HepG2 (cell line): Measurements from ENCODE around the gene PKMYT1. TPM values are rescaled to one million over a fixed set of nuclear protein-coding genes. Genes with fewer than 3 reads are reported as not detected.

Source experiments
- CEBPG ChIP-seq: IDR thresholded peaks from 2 replicates; pipeline ENCODE4 v1.6.1; 2016
- FIP1L1 ChIP-seq: fragments of 200-400 bp; formaldehyde crosslinking; IDR thresholded peaks from 2 replicates; pipeline ENCODE4 v1.6.1; 2018; ENCODE audit warnings: low read depth, mild to moderate bottlenecking, low read length, moderate library complexity, borderline replicate concordance; ENCODE audit not compliant: insufficient read depth
- HNF4G ChIP-seq, 2 experiments: sonication (generic) in 1 of 2; formaldehyde crosslinking in 1 of 2; IDR thresholded peaks; 2 replicates each; pipeline versions ENCODE4 v1.4.0 to v1.6.1; 2011 to 2020; ENCODE audit warnings: borderline replicate concordance in 2 of 2, low read depth in 2 of 2, mild to moderate bottlenecking in 2 of 2, low read length in 1 of 2, missing genetic modification reagents in 1 of 2, moderate library complexity in 1 of 2
- JARID2 ChIP-seq: sonication (generic); formaldehyde crosslinking; IDR thresholded peaks from 2 replicates; pipeline ENCODE4 v1.8.1; 2023; ENCODE audit warnings: missing genetic modification reagents, inconsistent platforms; ENCODE audit not compliant: insufficient replicate concordance
- JUNB ChIP-seq: sonication (generic); formaldehyde crosslinking; IDR thresholded peaks from 2 replicates; pipeline ENCODE4 v1.8.0; 2022; ENCODE audit warnings: missing genetic modification reagents, mild to moderate bottlenecking, borderline replicate concordance
- MED8 ChIP-seq: sonication (generic); formaldehyde crosslinking; IDR thresholded peaks from 2 replicates; pipeline ENCODE4 v1.8.1; 2023; ENCODE audit warnings: mild to moderate bottlenecking, missing genetic modification reagents; ENCODE audit not compliant: insufficient replicate concordance
- MTF1 ChIP-seq: sonication (generic); formaldehyde crosslinking; IDR thresholded peaks from 2 replicates; pipeline ENCODE4 v1.5.0; 2020; ENCODE audit warnings: missing genetic modification reagents
- MXI1 ChIP-seq: IDR thresholded peaks from 3 replicates; pipeline ENCODE4 v1.6.1; 2012; ENCODE audit warnings: low read depth, low read length, inconsistent platforms, borderline replicate concordance
- PHF21A ChIP-seq: sonication (generic); formaldehyde crosslinking; IDR thresholded peaks from 2 replicates; pipeline ENCODE4 v1.5.0; 2020; ENCODE audit warnings: mild to moderate bottlenecking, missing genetic modification reagents
- SIX4 ChIP-seq: sonication (generic); formaldehyde crosslinking; IDR thresholded peaks from 2 replicates; pipeline ENCODE4 v1.4.0; 2020; ENCODE audit warnings: missing genetic modification reagents
- TSC22D2 ChIP-seq: sonication (generic); formaldehyde crosslinking; IDR thresholded peaks from 2 replicates; pipeline ENCODE4 v1.5.1; 2020; ENCODE audit warnings: missing genetic modification reagents, mild to moderate bottlenecking, borderline replicate concordance
- ZNF121 ChIP-seq: sonication (generic); formaldehyde crosslinking; IDR thresholded peaks from 2 replicates; pipeline ENCODE4 v1.5.0; 2020; ENCODE audit warnings: mild to moderate bottlenecking, missing genetic modification reagents
- ZNF160 ChIP-seq: sonication (generic); formaldehyde crosslinking; IDR thresholded peaks from 2 replicates; pipeline ENCODE4 v1.8.0; 2022; ENCODE audit warnings: mild to moderate bottlenecking, inconsistent platforms, missing genetic modification reagents
- ZNF225 ChIP-seq: sonication (generic); formaldehyde crosslinking; IDR thresholded peaks from 2 replicates; pipeline ENCODE4 v1.4.0; 2020; ENCODE audit warnings: mild to moderate bottlenecking, missing genetic modification reagents
- ZNF737 ChIP-seq: sonication (generic); formaldehyde crosslinking; IDR thresholded peaks from 2 replicates; pipeline ENCODE4 v1.5.0; 2020; ENCODE audit warnings: missing genetic modification reagents, mild to moderate bottlenecking, borderline replicate concordance
- polyA plus RNA-seq, 8 experiments: library from polyadenylated mRNA; depleted of rRNA in 3 of 8; stranded (reverse) in 7 of 8; unstranded in 1 of 8; fragments of >200 nt; fragmentation: Illumina TruSeq in 4 of 8; extraction: Trizol in 4 of 8; gene quantifications; 2 replicates each; pipeline versions ENCODE4 v1.2.1 to v1.2.3, GENCODE V29; 2011 to 2016; ENCODE audit warnings: low read depth in 4 of 8, missing spikeins in 1 of 8, mixed read lengths in 1 of 8; ENCODE audit not compliant: insufficient read depth in 1 of 8
- total RNA-seq, 5 experiments: library from RNA; depleted of rRNA; stranded (reverse); fragments of >200 nt; fragmentation: Illumina TruSeq; extraction: Trizol; gene quantifications; 2 replicates each; pipeline ENCODE4 v1.2.3, GENCODE V29; 2016; ENCODE audit warnings: low read depth in 1 of 5
- TF ChIP-seq, protein P1 (sequence below), 2 experiments: IDR thresholded peaks; 2 replicates each; pipeline ENCODE4 v1.6.1; 2011 to 2012; ENCODE audit warnings: low read length in 2 of 2, borderline replicate concordance in 1 of 2, low read depth in 1 of 2, mild to moderate bottlenecking in 1 of 2, moderate library complexity in 1 of 2
- TF ChIP-seq, protein P2 (sequence below): sonication (generic); formaldehyde crosslinking; conservative IDR thresholded peaks from 2 replicates; pipeline ENCODE4 v1.4.0; 2020; ENCODE audit warnings: missing genetic modification reagents
- TF ChIP-seq, protein P3 (sequence below): sonication (generic); formaldehyde crosslinking; IDR thresholded peaks from 2 replicates; pipeline ENCODE4 v1.4.0; 2020; ENCODE audit warnings: missing genetic modification reagents
- TF ChIP-seq, protein P4 (sequence below): sonication (generic); formaldehyde crosslinking; IDR thresholded peaks from 2 replicates; pipeline ENCODE4 v1.8.0; 2022; ENCODE audit warnings: missing genetic modification reagents, mild to moderate bottlenecking, inconsistent platforms, borderline replicate concordance

Gene PKMYT1
- total and polyA plus RNA-seq, 2 of the 13 experiments (the other 11 are each of a cell fraction or from before 2014, with no cell fraction given): 7.0 to 27.8 TPM

DNA sequence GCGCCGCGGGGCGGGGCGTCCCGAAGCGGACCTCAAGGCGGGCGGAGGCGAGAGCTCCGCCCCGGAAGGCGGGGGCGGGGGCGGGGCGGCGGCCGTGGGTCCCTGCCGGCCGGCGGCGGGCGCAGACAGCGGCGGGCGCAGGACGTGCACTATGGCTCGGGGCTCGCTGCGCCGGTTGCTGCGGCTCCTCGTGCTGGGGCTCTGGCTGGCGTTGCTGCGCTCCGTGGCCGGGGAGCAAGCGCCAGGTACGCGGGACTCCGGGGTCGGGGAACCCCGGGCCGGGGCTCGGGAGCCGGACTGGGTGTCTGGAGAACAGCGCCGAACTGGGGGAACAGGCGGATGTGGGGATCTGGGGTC is 40.0 kb upstream of the PKMYT1 start, which contains the start of gene TNFRSF12A (continued):
- TF ChIP-seq, protein P1, sequence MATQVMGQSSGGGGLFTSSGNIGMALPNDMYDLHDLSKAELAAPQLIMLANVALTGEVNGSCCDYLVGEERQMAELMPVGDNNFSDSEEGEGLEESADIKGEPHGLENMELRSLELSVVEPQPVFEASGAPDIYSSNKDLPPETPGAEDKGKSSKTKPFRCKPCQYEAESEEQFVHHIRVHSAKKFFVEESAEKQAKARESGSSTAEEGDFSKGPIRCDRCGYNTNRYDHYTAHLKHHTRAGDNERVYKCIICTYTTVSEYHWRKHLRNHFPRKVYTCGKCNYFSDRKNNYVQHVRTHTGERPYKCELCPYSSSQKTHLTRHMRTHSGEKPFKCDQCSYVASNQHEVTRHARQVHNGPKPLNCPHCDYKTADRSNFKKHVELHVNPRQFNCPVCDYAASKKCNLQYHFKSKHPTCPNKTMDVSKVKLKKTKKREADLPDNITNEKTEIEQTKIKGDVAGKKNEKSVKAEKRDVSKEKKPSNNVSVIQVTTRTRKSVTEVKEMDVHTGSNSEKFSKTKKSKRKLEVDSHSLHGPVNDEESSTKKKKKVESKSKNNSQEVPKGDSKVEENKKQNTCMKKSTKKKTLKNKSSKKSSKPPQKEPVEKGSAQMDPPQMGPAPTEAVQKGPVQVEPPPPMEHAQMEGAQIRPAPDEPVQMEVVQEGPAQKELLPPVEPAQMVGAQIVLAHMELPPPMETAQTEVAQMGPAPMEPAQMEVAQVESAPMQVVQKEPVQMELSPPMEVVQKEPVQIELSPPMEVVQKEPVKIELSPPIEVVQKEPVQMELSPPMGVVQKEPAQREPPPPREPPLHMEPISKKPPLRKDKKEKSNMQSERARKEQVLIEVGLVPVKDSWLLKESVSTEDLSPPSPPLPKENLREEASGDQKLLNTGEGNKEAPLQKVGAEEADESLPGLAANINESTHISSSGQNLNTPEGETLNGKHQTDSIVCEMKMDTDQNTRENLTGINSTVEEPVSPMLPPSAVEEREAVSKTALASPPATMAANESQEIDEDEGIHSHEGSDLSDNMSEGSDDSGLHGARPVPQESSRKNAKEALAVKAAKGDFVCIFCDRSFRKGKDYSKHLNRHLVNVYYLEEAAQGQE (IDR thresholded peaks at IDR 0.05; ENCODE audit: borderline replicate concordance in 1 of 2, low read depth in 1 of 2, low read length in 2 of 2): peak in 1 of 2 experiments; percentile 40; a peak in 1 of 4 replicates
- TF ChIP-seq MED8 (no peak), ZNF121 (CRISPR knock-in tag) (no peak), CEBPG (CRISPR knock-in tag) (no peak), MTF1 (0 out of 2 replicates have a peak, but pooled peaks have one; percentile 13), FIP1L1 (no peak), ZNF160 (no peak), PHF21A (CRISPR knock-in tag) (no peak), ZNF737 (CRISPR knock-in tag) (no peak; the same call in 1 of the 2 replicates), HNF4G (IDR thresholded peaks at IDR 0.05; ENCODE audit: borderline replicate concordance, low read depth, low read length) (no peak), HNF4G (CRISPR knock-in tag; IDR thresholded peaks at IDR 0.05; ENCODE audit: borderline replicate concordance, low read depth) (no peak), TSC22D2 (peak; percentile 23; the same call in 1 of the 2 replicates), JARID2 (CRISPR knock-in tag) (no peak), JUNB (no peak), MXI1 (peak; percentile 60; the same call in 1 of the 3 replicates), SIX4 (CRISPR knock-in tag) (no peak), ZNF225 (CRISPR knock-in tag) (no peak)
- TF ChIP-seq, protein P2, sequence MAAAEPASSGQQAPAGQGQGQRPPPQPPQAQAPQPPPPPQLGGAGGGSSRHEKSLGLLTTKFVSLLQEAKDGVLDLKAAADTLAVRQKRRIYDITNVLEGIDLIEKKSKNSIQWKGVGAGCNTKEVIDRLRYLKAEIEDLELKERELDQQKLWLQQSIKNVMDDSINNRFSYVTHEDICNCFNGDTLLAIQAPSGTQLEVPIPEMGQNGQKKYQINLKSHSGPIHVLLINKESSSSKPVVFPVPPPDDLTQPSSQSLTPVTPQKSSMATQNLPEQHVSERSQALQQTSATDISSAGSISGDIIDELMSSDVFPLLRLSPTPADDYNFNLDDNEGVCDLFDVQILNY (CRISPR knock-in tag): no peak
- TF ChIP-seq, protein P3, sequence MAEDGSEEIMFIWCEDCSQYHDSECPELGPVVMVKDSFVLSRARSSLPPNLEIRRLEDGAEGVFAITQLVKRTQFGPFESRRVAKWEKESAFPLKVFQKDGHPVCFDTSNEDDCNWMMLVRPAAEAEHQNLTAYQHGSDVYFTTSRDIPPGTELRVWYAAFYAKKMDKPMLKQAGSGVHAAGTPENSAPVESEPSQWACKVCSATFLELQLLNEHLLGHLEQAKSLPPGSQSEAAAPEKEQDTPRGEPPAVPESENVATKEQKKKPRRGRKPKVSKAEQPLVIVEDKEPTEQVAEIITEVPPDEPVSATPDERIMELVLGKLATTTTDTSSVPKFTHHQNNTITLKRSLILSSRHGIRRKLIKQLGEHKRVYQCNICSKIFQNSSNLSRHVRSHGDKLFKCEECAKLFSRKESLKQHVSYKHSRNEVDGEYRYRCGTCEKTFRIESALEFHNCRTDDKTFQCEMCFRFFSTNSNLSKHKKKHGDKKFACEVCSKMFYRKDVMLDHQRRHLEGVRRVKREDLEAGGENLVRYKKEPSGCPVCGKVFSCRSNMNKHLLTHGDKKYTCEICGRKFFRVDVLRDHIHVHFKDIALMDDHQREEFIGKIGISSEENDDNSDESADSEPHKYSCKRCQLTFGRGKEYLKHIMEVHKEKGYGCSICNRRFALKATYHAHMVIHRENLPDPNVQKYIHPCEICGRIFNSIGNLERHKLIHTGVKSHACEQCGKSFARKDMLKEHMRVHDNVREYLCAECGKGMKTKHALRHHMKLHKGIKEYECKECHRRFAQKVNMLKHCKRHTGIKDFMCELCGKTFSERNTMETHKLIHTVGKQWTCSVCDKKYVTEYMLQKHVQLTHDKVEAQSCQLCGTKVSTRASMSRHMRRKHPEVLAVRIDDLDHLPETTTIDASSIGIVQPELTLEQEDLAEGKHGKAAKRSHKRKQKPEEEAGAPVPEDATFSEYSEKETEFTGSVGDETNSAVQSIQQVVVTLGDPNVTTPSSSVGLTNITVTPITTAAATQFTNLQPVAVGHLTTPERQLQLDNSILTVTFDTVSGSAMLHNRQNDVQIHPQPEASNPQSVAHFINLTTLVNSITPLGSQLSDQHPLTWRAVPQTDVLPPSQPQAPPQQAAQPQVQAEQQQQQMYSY (CRISPR knock-in tag): no peak
- TF ChIP-seq, protein P4, sequence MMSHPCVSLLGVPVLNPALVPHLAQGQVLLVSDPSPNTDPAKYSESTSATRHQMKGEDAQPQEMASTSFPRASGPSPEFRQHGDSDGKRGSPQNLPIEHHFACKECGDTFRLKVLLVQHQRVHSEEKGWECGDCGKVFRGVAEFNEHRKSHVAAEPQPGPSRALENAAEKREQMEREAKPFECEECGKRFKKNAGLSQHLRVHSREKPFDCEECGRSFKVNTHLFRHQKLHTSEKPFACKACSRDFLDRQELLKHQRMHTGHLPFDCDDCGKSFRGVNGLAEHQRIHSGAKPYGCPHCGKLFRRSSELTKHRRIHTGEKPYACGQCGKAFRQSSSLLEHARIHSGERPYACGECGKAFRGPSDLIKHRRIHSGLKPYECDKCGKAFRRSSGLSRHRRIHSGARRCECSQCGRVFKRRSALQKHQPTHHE (CRISPR knock-in tag): no peak; the same call in 1 of the 2 replicates
